GM18507 (cell line): ENCODE measurements around the gene ITGA7.
"Not testable (repeated sequence)": the region's sequence is repeated elsewhere in the genome, so short reads cannot be mapped to it uniquely, and the experiment has no call there.

Experiments used
- DNase-seq: peaks from one replicate; pipeline ENCODE4 v3.0.0; 2011; ENCODE audit warnings: low read depth; ENCODE audit not compliant: insufficient read length; ENCODE audit errors: extremely low spot score
- FAIRE-seq: peaks from 2 replicates; lab custom pipeline; 2011; peaks lifted over from hg19 to GRCh38; lab: Jason Lieb, UNC

ITGA7 gene

DNA sequence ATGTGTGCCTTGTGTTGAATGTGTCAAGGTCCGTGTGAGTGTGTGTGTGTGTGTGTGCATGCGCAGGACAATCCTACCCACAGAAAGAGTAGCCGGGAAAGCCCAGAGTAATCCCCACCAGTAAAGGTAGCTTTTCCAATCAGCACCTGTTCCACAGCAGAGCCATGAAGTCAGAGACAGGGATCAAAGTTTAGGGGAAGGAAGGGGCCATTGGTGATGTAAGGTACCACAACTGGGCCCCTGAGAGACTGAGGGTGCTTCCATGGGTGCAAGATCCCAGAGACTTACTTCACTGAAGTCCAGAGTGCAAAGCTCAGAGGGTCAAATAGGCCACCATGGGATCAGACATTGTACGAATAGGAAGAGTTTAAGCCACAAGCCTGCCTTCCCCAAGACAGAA, 50.5 kb downstream of the ITGA7 start:
- FAIRE-seq: no peak
- DNase-seq: no peak

DNA sequence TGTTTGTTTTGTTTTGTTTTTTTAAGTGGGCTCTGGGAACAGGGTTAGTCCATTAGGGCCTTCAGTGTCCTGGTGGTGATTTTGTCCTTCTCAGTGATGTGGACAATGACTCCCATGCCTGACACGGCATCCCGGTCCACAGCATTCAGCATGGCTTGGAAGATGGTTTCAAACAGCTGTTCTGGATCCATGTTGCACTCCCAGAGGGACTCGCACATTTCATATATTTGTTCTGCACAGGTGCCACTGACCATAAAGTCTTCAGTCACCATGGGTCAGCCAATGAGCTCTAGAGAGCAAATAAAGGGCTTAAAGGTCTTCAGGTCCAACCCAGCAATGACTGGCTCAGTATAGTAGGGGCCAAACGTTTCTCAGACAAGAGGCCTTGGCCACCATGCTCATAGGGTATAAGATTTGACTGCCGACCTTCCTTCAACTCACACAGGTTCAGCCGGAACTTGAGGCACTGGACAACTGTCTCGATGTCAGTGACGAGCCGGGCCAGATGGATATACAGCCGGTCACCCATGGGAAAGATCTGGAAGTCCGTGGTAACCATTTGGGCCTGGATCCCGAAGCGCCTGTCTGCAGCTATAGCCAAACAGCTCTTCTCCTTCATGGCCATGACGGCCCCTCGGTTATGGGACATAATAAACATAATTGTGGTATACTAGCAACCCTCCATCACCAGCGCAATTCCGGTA, 53.0 kb downstream of the ITGA7 start:
- DNase-seq: no peak
- FAIRE-seq: no peak

DNA sequence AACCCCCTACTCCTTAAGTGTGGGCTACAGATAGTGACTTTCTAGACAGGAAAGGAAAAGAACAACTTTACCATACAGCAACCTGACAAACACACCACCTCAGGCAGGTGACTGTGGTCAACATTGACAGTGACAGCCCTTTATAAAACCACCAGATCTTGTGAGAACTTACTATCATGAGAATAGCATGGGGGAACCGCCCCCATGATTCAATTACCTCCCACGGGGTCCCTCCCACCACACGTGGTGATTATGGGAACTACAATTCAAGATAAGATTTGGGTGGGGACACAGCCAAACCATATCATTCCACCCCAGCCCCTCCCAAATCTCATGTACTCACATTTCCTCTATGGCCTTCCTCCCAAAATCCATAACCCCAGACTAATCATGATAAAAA, 54.7 kb downstream of the ITGA7 start:
- FAIRE-seq: no peak
- DNase-seq: no peak

DNA sequence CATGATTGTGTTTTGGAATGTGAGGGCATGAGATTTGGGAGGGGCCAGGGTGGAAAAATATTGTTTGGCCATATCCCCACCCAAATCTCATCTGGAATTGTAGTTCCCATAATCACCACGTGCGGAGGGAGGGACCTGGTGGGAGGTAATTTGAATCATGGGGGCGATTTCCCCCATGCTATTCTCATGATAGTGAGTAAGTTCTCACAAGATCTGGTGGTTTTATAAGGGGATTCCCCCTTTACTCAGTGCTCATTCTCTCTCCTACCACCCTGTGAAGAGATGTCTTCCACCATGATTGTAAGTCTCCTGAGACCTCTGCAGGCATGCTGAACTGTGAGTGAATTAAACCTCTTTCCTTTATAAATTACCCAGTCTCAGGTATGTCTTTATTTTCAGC, 55.4 kb downstream of the ITGA7 start:
- FAIRE-seq: no peak
- no peak for DNase-seq

DNA sequence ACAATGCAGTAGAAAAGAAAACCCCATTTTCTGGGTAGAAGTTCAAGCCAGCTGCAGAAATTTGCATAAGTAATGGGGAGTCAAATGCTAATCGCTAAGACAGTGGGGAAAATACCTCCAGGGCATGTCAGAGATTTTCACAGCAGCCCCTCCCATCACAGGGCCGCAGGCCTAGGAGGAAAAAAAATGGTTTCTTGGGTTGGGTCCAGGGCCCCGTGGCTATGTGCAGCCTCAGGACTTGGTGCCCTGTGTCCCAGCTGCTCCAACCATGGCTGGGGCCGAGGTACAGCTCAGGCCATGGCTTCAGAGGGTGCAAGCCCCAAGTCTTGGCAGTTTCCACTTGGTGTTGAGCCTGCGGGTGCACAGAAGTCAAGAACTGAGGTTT, 56.4 kb downstream of the ITGA7 start:
- FAIRE-seq (no peak), DNase-seq (no peak)

DNA sequence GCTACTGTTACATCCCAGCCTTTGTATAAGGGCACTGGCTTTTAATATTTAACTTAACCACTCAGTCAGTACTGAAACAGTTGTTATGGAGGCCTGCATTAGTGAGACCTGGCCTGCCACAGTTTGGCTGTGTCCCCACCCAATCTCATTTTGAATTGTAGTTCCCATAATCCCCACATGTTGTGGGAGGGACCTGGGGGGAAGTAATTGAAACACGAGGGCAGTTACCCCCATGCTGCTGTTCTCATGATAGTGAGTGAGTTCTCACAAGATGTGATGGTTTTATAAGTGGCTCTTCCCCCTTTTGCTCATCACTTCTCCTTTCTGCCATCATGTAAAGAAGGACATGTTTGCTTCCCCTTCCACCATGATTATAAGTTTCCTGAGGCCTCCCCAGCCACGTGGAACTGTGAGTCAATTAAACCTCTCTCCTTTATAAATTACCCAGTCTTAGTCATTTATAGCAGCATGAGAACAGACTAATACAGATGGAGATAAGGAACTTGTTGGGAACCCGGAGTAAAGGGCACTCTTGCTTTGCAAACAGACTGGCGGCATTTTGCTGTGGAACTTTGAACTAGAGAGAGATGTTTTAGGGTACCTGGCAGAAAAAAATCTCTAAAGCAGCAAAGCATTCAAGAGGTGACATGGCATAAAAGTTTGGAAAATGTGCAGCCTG, 56.9 kb downstream of the ITGA7 start:
- not testable (repeated sequence) for FAIRE-seq, DNase-seq

DNA sequence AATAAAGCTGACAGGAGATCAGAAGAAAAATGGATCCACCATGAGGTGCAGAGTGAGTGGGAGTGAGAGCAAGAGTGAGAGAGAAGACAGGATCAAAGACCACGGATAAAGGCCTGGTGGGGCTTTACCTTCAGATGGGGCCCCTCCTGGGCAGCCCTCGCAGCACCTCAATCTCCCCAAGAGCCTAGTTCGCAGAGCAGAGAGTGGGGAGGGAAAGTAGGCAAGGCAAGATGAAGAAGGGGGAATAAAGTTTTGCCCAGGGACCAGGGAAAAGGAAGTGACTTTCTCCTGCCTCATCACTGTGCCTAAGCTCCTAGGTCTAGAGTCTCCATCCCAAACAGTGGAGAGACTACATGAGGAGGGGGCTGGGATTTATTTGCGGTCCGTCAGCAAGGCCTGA, 60.7 kb downstream of the ITGA7 start:
- DNase-seq (no peak), FAIRE-seq (no peak)

DNA sequence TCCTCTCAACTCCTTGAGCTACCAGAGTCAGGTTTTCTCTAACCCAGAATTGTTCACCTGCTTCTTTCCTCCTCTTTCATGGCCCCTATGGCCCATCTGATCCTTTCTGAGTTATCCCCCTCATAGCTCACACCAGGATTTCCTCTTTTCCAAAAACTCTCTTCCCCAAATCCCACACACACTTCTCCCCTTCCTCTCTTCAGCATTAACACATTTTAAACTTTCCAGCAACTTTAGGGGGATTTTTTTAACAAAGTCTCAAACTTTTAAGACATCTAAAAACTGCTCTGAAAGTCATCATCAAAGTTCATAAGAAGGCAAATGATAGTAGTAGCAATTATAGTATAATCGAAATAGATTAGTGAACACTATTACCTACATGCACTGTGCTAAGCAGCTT, 63.1 kb downstream of the ITGA7 start:
- FAIRE-seq (no peak), DNase-seq (no peak)

DNA sequence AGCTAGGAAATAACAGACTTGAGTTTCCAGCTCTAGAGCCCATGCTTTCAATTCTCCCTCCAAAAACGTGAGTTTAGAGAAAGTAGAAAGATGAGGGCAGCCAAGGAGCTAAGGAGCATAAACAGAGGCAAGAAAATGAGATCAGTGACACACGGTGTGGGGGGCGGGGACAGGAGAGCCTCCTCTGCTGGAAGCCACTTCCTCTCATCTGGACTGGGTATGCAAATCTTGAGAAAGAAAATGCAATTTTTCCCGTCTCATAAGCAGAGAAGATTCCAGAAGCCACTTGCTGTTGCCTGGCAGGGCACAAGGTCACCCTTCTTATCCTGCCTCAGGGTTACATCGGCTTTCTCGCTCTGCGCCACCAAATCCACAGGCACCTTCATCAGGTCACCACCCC, 65.0 kb downstream of the ITGA7 start:
- DNase-seq (no peak), FAIRE-seq (peak; percentile 41)

DNA sequence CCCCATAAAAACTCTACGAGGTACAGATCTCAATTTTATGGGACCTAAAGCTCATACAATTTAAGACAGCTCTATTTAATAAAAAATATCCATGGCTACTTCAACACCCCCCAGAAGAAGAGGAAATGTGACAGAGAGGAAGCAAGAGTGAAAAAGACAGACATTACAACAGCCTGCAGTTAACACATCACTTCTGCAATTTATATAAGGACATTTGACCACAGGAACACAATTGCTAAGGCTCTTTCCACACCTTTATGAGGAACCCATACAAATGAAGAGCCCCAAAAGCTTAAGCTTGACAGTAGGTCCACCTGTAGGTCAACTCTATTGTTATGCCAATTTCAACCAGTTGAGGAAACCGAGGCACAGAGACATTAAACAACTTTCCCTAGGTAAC, 65.4 kb downstream of the ITGA7 start:
- DNase-seq (no peak), FAIRE-seq (no peak)

DNA sequence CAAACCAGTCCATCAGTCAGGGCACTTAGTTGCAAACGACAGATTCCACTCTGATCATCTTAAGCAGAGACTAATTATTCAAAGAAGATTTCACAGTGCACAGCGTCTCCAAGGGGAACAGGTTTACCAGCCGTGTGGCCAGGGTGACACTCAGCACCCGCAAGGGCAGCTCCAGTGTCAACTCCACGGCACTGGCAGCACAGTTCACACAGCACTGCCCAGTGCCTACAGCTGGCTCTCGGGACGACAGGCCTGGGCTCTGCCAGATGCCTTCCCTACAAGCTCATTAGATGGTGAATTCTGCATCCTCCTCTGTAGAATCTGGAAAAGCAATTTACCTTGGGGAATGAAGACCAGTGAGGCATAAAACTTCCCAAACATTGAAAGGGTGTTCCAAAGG, 66.1 kb downstream of the ITGA7 start:
- FAIRE-seq (no peak), DNase-seq (no peak)

DNA sequence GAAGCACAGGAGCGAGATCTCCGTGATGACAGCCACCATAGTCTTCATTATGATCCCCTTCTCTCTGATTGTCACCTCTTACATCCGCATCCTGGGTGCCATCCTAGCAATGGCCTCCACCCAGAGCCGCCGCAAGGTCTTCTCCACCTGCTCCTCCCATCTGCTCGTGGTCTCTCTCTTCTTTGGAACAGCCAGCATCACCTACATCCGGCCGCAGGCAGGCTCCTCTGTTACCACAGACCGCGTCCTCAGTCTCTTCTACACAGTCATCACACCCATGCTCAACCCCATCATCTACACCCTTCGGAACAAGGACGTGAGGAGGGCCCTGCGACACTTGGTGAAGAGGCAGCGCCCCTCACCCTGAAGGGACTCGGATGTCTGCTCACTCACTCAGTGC, 70.2 kb downstream of the ITGA7 start:
- FAIRE-seq (no peak), DNase-seq (no peak)

DNA sequence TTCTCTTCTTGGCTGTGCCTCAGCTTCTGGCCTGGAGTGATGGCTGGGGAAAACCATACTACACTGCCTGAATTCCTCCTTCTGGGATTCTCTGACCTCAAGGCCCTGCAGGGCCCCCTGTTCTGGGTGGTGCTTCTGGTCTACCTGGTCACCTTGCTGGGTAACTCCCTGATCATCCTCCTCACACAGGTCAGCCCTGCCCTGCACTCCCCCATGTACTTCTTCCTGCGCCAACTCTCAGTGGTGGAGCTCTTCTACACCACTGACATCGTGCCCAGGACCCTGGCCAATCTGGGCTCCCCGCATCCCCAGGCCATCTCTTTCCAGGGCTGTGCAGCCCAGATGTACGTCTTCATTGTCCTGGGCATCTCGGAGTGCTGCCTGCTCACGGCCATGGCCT, 70.9 kb downstream of the ITGA7 start, which contains the start of gene OR10P1:
OR10P1 (plus strand) TSS at position 40 of the 400 bp plus-strand sequence; CDS start at position 40, 0 bp downstream.
- FAIRE-seq (no peak), DNase-seq (no peak)

DNA sequence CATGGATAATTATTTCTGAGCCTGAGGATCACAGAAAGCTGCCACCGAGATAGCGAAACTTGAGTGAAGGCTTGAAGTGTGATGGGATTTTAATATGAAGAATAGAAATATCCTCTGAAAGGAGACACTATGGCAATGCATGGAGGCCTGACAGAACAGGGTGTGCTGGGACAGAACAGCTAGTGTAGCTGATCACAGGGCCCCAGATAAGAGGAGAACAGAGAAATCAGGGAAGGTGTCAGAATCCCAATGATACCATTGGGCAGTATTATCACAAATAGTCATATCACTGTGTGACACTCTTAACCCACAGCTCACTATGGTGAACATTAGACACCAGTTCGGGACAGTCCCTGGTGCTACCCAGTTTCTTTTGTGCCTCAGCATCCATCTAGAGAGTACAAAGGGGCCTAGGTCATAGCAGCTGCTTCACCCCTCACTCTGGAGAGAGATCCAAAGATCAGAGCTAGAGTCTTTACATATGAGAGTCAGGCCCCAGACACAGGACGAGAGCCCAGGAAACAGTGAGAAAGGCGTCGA, 71.5 kb downstream of the ITGA7 start:
- no peak for FAIRE-seq

More for the DNA sequence above, 71.5 kb downstream of the ITGA7 start:
- DNase-seq: no peak
